SK-N-SH (cell line): ENCODE measurements around the gene BTBD7. TPM values are rescaled to one million over a fixed set of nuclear protein-coding genes. Genes with fewer than 3 reads are reported as not detected.

ENCODE experiments used
- CTCF ChIA-PET: fragments of 300-600, 350-600 bp; formaldehyde crosslinking; extraction: SDS; loops from one replicate; lab custom pipeline; 2021; lab: Yijun Ruan, JAX
- POLR2A ChIA-PET: fragments of 350-600 bp; sonication (Branson Sonifier 250); formaldehyde crosslinking; extraction: SDS; loops from one replicate; lab custom pipeline; 2020; ENCODE audit warnings: antibody characterized with exemption, inconsistent platforms; lab: Yijun Ruan, JAX
- DNase-seq: peaks from one replicate; pipeline ENCODE4 v3.0.0; 2012
- H2AFZ ChIP-seq: fragments of 200-600 bp; sonication (generic); 2 replicates; pipeline ENCODE4 v1.8.1; 2016; ENCODE audit warnings: antibody characterized with exemption, mild to moderate bottlenecking, low read depth
- H3F3A ChIP-seq: fragments of 200-600 bp; sonication (generic); replicated peaks from 2 replicates; pipeline ENCODE3; 2016; ENCODE audit warnings: antibody characterized with exemption, mild to moderate bottlenecking; ENCODE audit not compliant: insufficient read depth
- H3K27ac ChIP-seq, 2 experiments: fragments of 200-500 bp in 1 of 2; fragments of 200-600 bp in 1 of 2; sonication (Bioruptor generic) in 1 of 2; sonication (generic), shearing (Covaris generic) in 1 of 2; 2 replicates each; pipeline versions ENCODE4 v1.5.1 to v1.6.1; 2014 to 2016; ENCODE audit warnings: low read depth in 2 of 2, inconsistent platforms in 1 of 2, low read length in 1 of 2, mild to moderate bottlenecking in 1 of 2, mixed read lengths in 1 of 2
- H3K27me3 ChIP-seq: fragments of 200-600 bp; sonication (generic), shearing (Covaris generic); 2 replicates; pipeline ENCODE4 v1.6.1; 2016; ENCODE audit warnings: mixed run types; ENCODE audit not compliant: insufficient read depth
- H3K36me3 ChIP-seq, 2 experiments: fragments of 200-500 bp in 1 of 2; fragments of 200-600 bp in 1 of 2; sonication (Bioruptor generic) in 1 of 2; sonication (generic) in 1 of 2; replicated peaks in 1 of 2; 2 replicates each; pipeline versions ENCODE3 to v1.5.1; 2014 to 2016; ENCODE audit warnings: low read length in 1 of 2, mild to moderate bottlenecking in 1 of 2; ENCODE audit not compliant: insufficient read depth in 2 of 2, control insufficient read depth in 1 of 2
- H3K4me1 ChIP-seq, 2 experiments: fragments of 200-500 bp in 1 of 2; fragments of 200-600 bp in 1 of 2; sonication (Bioruptor generic) in 1 of 2; sonication (generic), shearing (Covaris generic) in 1 of 2; 2 replicates each; pipeline versions ENCODE4 v1.5.1 to v1.6.1; 2014 to 2016; ENCODE audit warnings: low read depth in 1 of 2, low read length in 1 of 2, mixed run types in 1 of 2; ENCODE audit not compliant: insufficient read depth in 2 of 2, control insufficient read depth in 1 of 2
- H3K4me2 ChIP-seq: fragments of 200-600 bp; sonication (generic), shearing (Covaris generic); 2 replicates; pipeline ENCODE4 v1.6.1; 2017; ENCODE audit warnings: mixed run types
- H3K4me3 ChIP-seq, 2 experiments: fragments of 200-500 bp in 1 of 2; fragments of 200-600 bp in 1 of 2; sonication (Bioruptor generic) in 1 of 2; sonication (generic), shearing (Covaris generic) in 1 of 2; 2 replicates each; pipeline versions ENCODE4 v1.5.1 to v1.8.1; 2014 to 2016; ENCODE audit warnings: low read depth in 2 of 2, inconsistent platforms in 1 of 2, low read length in 1 of 2, mild to moderate bottlenecking in 1 of 2, mixed read lengths in 1 of 2, moderate library complexity in 1 of 2
- H3K79me2 ChIP-seq: fragments of 200-600 bp; sonication (generic); 2 replicates; pipeline ENCODE4 v1.8.1; 2017; ENCODE audit warnings: mild to moderate bottlenecking; ENCODE audit not compliant: insufficient read depth
- H3K9ac ChIP-seq: fragments of 200-600 bp; sonication (generic); 2 replicates; pipeline ENCODE4 v1.6.1; 2017; ENCODE audit warnings: mixed run types
- H3K9me2 ChIP-seq: fragments of 200-600 bp; sonication (generic); 2 replicates; pipeline ENCODE4 v1.6.1; 2017; ENCODE audit warnings: mixed run types
- H3K9me3 ChIP-seq: fragments of 200-600 bp; sonication (generic); 2 replicates; pipeline ENCODE4 v1.6.1; 2017; ENCODE audit warnings: mixed run types, mild to moderate bottlenecking, moderate library complexity
- H4K20me1 ChIP-seq: fragments of 200-600 bp; sonication (generic); 2 replicates; pipeline ENCODE4 v1.6.1; 2017; ENCODE audit warnings: mild to moderate bottlenecking, mixed run types; ENCODE audit not compliant: insufficient read depth
- CHD2 ChIP-seq: fragments of 150-350 bp; IDR thresholded peaks from 2 replicates; pipeline ENCODE4 v1.6.1; 2018; ENCODE audit warnings: low read length; ENCODE audit not compliant: partially characterized antibody
- ELF1 ChIP-seq: IDR thresholded peaks from 2 replicates; pipeline ENCODE4 v1.4.0; 2012
- FOSL2 ChIP-seq: IDR thresholded peaks from 2 replicates; pipeline ENCODE4 v1.4.0; 2012; ENCODE audit warnings: low read depth, mild to moderate bottlenecking, moderate library complexity, borderline replicate concordance
- FOXJ3 ChIP-seq: sonication (generic); formaldehyde crosslinking; IDR thresholded peaks from 2 replicates; pipeline ENCODE4 v1.5.1; 2020; ENCODE audit warnings: mild to moderate bottlenecking, missing genetic modification reagents
- GATA2 ChIP-seq: sonication (generic); formaldehyde crosslinking; IDR thresholded peaks from 2 replicates; pipeline ENCODE4 v1.5.0; 2020; ENCODE audit warnings: mild to moderate bottlenecking, missing genetic modification reagents
- IRF3 ChIP-seq: fragments of 150-350 bp; IDR thresholded peaks from 2 replicates; pipeline ENCODE4 v1.6.1; 2016; ENCODE audit warnings: mild to moderate bottlenecking, low read depth, low read length
- MXI1 ChIP-seq: IDR thresholded peaks from 2 replicates; pipeline ENCODE4 v1.6.1; 2012; ENCODE audit warnings: mild to moderate bottlenecking, low read depth, low read length, improper control_type of control experiment
- NFIC ChIP-seq: IDR thresholded peaks from 2 replicates; pipeline ENCODE4 v1.4.0; 2012; ENCODE audit warnings: borderline replicate concordance
- NRF1 ChIP-seq: IDR thresholded peaks from 2 replicates; pipeline ENCODE4 v1.6.1; 2012; ENCODE audit warnings: low read depth, mild to moderate bottlenecking, low read length
- POLR2AphosphoS5 ChIP-seq: IDR thresholded peaks from 2 replicates; pipeline ENCODE4 v1.6.1; 2012; ENCODE audit warnings: low read depth, low read length
- TAF1 ChIP-seq: IDR thresholded peaks from 2 replicates; pipeline ENCODE4 v1.6.1; 2012; ENCODE audit warnings: low read depth, mild to moderate bottlenecking, low read length, moderate library complexity, borderline replicate concordance
- TCF12 ChIP-seq: IDR thresholded peaks from 2 replicates; pipeline ENCODE4 v1.4.0; 2012
- TEAD4 ChIP-seq: IDR thresholded peaks from 2 replicates; pipeline ENCODE4 v1.4.0; 2012; ENCODE audit warnings: mild to moderate bottlenecking, borderline replicate concordance; ENCODE audit not compliant: insufficient read depth
- USF1 ChIP-seq: IDR thresholded peaks from 2 replicates; pipeline ENCODE4 v1.4.0; 2012; ENCODE audit warnings: low read depth, borderline replicate concordance
- YY1 ChIP-seq: IDR thresholded peaks from 2 replicates; pipeline ENCODE4 v1.4.0; 2012; ENCODE audit warnings: low read depth, mild to moderate bottlenecking
- WGBS: methylation state at CpG from one replicate; pipeline ENCODE4 v1.1.6; 2017; ENCODE audit warnings: low lambda C conversion rate; 5-methylcytosine and 5-hydroxymethylcytosine counted together
- polyA plus RNA-seq, 3 experiments: library from polyadenylated mRNA; depleted of rRNA; stranded (reverse); fragments of >200 nt; gene quantifications; 2 replicates each; pipeline ENCODE4 v1.2.3, GENCODE V29; 2012
- TF ChIP-seq, protein P1 (sequence below): IDR thresholded peaks from 2 replicates; pipeline ENCODE4 v1.6.1; 2012; ENCODE audit warnings: mild to moderate bottlenecking, low read depth, low read length, moderate library complexity
- TF ChIP-seq, protein P2 (sequence below): fragments of 150-350 bp; IDR thresholded peaks from 2 replicates; pipeline ENCODE4 v1.6.1; 2017; ENCODE audit warnings: antibody characterized with exemption, low read length, low read depth, borderline replicate concordance

BTBD7 gene
- polyA plus RNA-seq, 1 of the 3 experiments (the other 2 are of a cell fraction), result 8.6 TPM

DNA sequence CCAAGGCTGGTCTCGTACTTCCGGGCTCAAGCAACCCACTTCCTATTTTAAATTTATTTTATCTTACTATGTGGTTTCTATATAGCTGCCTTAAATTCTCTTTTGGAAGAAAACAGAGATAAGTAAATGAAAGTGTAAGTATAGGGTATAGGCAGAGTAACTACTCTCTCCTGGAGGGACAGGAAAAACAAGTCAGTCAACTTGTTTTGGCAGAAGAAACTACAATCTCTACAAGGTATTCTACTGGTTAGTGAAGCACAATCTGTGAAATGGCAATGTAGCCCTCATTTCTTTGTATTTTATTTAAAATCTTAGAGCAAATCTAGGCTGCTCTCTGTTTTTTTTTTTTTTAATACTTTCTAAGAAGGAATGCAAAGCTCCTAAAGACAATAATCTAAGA is 70.4 kb downstream of the BTBD7 start:
- Histone ChIP-seq H3K4me3 (no peak overlapping the region), H3K4me2 (no peak overlapping the region), H3K36me3 (peaks cover 18 to 27% of the 10 kb centered on the region in 2 experiments), H4K20me1 (no peaks in the 10 kb centered on the region), H3K9me3 (no peaks in the 10 kb centered on the region), H3F3A (no peaks in the 10 kb centered on the region), H3K27me3 (no peaks in the 10 kb centered on the region), H3K9me2 (no peaks in the 10 kb centered on the region), H3K9ac (no peak overlapping the region), H3K79me2 (peaks cover 33% of the 10 kb centered on the region), H3K4me1 (no peaks in the 10 kb centered on the region), H2AFZ (no peak overlapping the region), H3K27ac (no peak overlapping the region)
- WGBS, result 94% methylated on average over 2 of the region's 2 CpGs
- POLR2A ChIA-PET, result no interaction called here
- CTCF ChIA-PET, result interaction anchor here (1.2 to 1.4 kb wide), 2 partner anchors 10 to 12 kb away, joined by 3 to 5 read pairs; no protein-coding TSS in a partner anchor
- DNase-seq, result no peak
- no peak for TF ChIP-seq YY1
- no peak for TF ChIP-seq TAF1
- no peak for TF ChIP-seq FOXJ3 (CRISPR knock-in tag)
- TF ChIP-seq, protein P1, sequence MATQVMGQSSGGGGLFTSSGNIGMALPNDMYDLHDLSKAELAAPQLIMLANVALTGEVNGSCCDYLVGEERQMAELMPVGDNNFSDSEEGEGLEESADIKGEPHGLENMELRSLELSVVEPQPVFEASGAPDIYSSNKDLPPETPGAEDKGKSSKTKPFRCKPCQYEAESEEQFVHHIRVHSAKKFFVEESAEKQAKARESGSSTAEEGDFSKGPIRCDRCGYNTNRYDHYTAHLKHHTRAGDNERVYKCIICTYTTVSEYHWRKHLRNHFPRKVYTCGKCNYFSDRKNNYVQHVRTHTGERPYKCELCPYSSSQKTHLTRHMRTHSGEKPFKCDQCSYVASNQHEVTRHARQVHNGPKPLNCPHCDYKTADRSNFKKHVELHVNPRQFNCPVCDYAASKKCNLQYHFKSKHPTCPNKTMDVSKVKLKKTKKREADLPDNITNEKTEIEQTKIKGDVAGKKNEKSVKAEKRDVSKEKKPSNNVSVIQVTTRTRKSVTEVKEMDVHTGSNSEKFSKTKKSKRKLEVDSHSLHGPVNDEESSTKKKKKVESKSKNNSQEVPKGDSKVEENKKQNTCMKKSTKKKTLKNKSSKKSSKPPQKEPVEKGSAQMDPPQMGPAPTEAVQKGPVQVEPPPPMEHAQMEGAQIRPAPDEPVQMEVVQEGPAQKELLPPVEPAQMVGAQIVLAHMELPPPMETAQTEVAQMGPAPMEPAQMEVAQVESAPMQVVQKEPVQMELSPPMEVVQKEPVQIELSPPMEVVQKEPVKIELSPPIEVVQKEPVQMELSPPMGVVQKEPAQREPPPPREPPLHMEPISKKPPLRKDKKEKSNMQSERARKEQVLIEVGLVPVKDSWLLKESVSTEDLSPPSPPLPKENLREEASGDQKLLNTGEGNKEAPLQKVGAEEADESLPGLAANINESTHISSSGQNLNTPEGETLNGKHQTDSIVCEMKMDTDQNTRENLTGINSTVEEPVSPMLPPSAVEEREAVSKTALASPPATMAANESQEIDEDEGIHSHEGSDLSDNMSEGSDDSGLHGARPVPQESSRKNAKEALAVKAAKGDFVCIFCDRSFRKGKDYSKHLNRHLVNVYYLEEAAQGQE, result no peak
- no peak for TF ChIP-seq NRF1
- no peak for TF ChIP-seq NFIC
- TF ChIP-seq IRF3, result no peak
- no peak for TF ChIP-seq CHD2
- TF ChIP-seq GATA2, result no peak
- TF ChIP-seq, protein P2, sequence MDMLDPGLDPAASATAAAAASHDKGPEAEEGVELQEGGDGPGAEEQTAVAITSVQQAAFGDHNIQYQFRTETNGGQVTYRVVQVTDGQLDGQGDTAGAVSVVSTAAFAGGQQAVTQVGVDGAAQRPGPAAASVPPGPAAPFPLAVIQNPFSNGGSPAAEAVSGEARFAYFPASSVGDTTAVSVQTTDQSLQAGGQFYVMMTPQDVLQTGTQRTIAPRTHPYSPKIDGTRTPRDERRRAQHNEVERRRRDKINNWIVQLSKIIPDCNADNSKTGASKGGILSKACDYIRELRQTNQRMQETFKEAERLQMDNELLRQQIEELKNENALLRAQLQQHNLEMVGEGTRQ, result no peak
- TF ChIP-seq POLR2AphosphoS5, result no peak
- no peak for TF ChIP-seq TCF12
- no peak for TF ChIP-seq USF1
- no peak for TF ChIP-seq ELF1
- no peak for TF ChIP-seq TEAD4
- no peak for TF ChIP-seq FOSL2
- no peak for TF ChIP-seq MXI1
